HTR-8/SVneo (cell line): ENCODE measurements around the gene N4BP2L2.
"Not testable (repeated sequence)": the region's sequence is repeated elsewhere in the genome, so short reads cannot be mapped to it uniquely, and the experiment has no call there.

Source experiments
- DNase-seq: peaks from one replicate; pipeline ENCODE4 v3.0.0; 2011; ENCODE audit warnings: low spot score, mixed read lengths; ENCODE audit not compliant: insufficient read length
- FAIRE-seq: peaks from 2 replicates; lab custom pipeline; 2011; peaks lifted over from hg19 to GRCh38; lab: Jason Lieb, UNC

N4BP2L2 gene

GRCh38 chr13:32538621-32539246 is at the start of gene N4BP2L2:
TSS of gene N4BP2L2 (minus strand) at chr13:32538795. CDS start at chr13:32537027, 1,768 bp downstream.
- DNase-seq (peak; percentile 82), FAIRE-seq (peak; percentile 4)

GRCh38 chr13:32587811-32588170 is 49.2 kb upstream of the N4BP2L2 start:
- no peak for FAIRE-seq
- DNase-seq, result no peak

GRCh38 chr13:32587011-32587810 is 48.6 kb upstream of the N4BP2L2 start:
- FAIRE-seq (no peak), DNase-seq (peak; percentile 23)

DNA sequence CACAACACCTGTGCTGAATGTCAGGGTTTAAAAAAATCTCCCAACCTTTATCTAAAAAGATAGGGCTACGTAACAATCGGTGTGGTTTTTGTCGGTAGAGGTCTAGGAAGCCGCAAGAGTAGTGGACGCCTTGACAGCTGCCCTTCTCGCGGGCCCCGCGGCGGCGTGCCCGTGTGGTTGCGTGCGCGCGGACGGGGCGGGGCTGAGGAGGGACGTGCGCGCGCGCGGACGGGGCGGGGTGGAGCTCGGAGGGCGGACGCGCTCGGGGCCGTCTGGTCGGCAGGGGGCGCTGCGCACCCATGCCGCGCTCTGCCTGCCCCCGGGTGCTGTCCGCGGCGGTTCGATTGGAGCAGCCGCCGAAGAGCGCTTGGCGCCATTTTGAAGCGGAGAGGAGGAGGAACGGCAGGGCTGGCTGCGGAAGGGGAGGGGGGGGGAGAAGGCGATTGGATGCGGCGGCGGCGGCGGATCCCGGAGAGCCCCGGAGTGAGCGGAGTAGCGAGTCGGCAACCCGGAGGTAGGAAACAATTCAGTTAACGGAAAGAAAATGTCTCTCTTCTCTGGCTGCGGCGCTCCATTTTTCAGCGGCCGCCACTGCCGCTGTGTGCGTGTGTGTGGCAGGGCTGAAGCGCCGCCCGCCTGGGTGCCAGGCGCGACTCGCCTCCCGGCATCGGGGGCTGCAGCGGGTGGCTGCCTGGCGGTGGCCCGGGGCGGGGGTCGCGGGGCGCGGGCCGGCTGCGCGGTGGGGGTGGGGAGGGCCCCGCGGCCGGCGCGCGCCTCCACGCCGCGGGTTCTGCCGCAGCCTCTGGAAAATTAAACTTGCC is 47.7 kb upstream of the N4BP2L2 start, which contains the start of gene PDS5B:
Gene PDS5B, plus strand, starts transcription at position 373 of the 821 bp plus-strand sequence. CDS start 62,321 bp downstream, outside the sequence.
- FAIRE-seq (peak; percentile 95), DNase-seq (peak; percentile 71)

DNA sequence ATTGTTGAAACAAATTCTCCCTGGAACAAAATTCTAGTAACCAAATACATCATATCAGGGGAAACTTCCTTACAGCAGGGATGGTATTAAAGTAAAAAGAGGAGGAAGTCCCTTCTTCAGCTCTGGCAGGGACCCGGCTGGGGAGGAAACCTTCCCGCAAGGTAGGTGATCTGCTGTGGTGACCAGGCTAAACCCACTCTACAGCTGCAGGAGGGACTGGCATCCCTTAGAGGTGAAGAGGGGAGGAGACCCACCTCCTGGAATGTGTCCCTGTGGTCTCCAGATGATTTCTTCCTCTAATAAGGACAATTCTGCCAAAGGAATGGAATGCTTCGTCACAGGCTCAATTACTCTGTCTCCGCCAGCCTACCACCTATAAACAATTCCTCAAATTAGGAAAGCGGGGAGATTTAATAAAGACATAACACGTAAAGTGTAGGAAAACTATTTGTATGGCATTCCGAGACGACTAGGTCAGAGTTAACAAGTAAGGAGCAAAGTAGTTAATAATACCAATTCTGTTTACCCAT is 47.0 kb upstream of the N4BP2L2 start:
- DNase-seq (no peak), FAIRE-seq (no peak)

DNA sequence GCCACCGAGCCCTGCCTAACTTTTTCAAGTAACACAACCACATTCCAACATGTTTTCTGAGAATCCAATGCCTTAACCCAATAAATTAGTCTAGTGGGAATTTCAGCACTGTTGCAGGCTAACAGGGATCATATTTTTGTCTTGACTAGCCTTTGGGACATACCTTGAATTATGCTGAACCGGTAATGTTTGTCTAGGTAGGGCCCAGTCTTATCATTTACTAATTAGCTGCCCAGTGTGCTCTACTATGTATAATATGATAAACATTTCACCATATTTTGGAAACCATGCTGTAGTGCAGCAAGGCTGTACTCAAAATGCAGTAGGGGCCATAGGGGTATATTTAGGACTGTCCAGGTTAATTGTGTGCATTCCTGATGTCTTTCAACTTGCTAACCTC is 44.4 kb upstream of the N4BP2L2 start:
- DNase-seq (no peak), FAIRE-seq (no peak)

GRCh38 chr13:32582281-32582680 is 43.7 kb upstream of the N4BP2L2 start:
- no peak for FAIRE-seq
- no peak for DNase-seq

DNA sequence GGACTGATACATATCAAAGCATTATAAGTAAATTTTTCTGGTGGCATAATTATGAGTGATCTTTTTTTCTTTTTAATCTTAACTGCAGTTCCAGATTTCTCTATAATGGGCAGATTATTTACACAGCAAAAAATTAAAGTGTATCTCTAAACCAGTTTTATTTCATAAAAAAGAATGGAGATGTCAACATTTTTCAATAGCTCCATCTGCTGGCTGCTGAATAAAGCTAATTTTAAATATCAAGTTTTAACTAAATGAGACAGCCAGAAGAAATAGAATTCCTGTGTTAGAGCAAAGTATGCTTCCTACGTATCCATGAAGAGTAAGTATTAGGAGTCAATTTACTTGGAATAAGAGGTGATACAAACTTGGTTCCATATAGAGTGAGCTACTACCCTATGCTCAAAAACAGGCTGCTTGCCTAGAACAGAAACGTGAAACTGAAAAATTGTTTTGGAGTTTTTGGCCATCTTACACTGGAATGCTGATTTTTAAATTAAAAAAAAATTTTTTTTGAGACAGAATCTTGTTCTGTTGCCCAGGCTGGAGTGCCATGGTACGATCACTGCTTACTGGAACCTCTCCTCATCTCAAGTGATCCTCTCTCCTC is 42.7 kb upstream of the N4BP2L2 start:
- FAIRE-seq (no peak), DNase-seq (no peak)

GRCh38 chr13:32577032-32577431 is 38.4 kb upstream of the N4BP2L2 start:
- DNase-seq, result no peak
- FAIRE-seq, result no peak

DNA sequence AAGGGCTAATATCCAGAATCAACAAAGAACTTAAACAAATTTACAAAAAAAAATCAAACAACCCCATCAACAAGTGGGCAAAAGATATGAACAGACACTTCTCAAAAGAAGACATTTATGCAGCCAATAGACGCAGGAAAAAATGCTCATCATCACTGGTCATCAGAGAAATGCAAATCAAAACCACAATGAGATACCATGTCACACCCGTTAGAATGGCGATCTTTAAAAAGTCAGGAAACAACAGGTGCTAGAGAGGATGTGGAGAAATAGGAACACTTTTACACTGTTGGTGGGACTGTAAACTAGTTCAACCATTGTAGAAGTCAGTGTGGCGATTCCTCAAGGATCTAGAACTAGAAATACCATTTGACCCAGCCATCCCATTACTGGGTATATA is 37.1 kb upstream of the N4BP2L2 start:
- not testable (repeated sequence) for FAIRE-seq, DNase-seq

GRCh38 chr13:32560842-32561241 is 22.2 kb upstream of the N4BP2L2 start:
- FAIRE-seq, DNase-seq: not testable (repeated sequence)

DNA sequence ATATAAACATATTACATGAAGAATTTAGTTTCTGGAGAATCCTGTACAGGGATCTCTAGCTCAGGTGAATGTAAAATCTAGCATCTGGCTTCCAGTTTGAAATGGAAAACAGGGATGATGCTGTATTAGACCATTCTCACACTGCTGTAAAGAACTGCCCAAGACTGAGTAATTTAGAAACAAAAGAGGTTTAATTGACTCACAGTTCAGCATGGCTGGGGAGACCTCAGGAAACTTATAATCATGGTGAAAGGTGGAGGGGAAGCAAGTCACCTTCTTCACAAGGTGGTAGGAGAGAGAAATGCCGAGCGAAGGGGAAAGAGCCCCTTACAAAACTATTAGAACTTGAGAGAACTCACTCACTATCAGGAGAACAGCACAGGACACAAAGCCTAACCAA is 17.0 kb upstream of the N4BP2L2 start:
- DNase-seq (no peak), FAIRE-seq (no peak)

GRCh38 chr13:32553720-32554119 is 15.1 kb upstream of the N4BP2L2 start:
- no peak for DNase-seq
- FAIRE-seq, result no peak

GRCh38 chr13:32549788-32550187 is 11.2 kb upstream of the N4BP2L2 start:
- no peak for DNase-seq

DNA sequence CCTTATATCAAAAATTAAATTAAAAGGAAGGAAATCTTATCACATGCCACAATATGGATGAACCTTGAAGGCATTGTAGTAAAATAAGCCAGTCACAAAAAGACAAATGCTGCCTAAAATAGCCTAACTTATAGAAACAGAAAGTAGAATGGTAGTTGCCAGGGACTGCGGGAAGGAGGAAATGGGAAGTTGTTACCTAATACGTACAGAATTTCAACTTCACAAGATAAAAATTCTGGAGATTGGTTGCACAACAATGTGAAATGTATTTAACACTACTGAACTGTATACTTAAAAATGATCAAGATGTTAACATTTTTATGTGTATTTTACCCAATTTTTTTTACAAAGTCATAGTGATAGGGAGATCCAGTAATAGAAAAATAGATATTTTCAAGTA is 10.2 kb upstream of the N4BP2L2 start:
- DNase-seq, result no peak
- FAIRE-seq, result no peak

More at GRCh38 chr13:32549788-32550187, 11.2 kb upstream of the N4BP2L2 start:
- FAIRE-seq, result no peak

GRCh38 chr13:32545083-32545482 is 6.5 kb upstream of the N4BP2L2 start:
- no peak for DNase-seq
- no peak for FAIRE-seq

DNA sequence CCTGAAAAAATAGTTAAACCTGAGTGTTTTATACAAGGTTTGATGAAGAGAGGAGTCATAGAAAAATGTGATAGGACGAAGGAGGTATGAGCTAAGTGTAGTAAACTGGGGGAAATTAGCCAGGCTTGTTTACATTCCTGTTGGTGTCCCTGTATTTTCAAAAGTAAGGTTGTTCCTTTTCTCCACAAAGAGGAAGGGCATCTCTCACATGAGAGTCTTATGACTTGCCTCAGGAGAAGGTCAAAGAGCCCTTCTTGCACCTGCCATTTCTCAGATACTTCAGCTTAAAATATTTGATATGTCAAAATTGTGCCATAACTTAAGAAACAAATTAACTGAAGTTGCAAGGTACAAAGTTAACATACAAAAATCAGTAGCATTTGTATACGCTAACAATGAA is 3.6 kb upstream of the N4BP2L2 start:
- no peak for DNase-seq
- no peak for FAIRE-seq

DNA sequence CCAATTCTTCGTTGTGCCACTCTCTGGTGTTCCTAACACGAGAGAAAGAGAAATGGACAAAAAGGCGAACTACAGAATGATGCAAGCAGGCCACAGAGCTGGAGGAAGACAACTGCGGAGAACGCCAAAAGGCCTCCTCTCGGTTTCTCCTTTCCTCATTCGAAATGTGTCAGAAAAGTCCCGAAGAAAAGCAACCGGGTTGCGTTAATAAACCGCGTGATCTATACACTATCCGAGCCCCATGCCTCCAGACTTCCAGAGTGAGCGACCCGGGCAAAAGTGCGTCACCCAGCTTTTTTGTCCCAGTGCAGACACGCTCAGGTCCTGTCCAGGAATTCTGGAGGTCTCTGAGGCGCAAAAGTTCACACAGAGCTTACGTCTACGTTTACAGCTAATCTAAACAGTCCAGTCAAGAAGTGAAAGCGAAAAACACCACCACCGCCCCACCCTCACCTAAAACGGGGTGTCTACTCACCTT is 413 bp downstream of the N4BP2L2 start:
- FAIRE-seq, result no peak
- DNase-seq, result peak; percentile 8

DNA sequence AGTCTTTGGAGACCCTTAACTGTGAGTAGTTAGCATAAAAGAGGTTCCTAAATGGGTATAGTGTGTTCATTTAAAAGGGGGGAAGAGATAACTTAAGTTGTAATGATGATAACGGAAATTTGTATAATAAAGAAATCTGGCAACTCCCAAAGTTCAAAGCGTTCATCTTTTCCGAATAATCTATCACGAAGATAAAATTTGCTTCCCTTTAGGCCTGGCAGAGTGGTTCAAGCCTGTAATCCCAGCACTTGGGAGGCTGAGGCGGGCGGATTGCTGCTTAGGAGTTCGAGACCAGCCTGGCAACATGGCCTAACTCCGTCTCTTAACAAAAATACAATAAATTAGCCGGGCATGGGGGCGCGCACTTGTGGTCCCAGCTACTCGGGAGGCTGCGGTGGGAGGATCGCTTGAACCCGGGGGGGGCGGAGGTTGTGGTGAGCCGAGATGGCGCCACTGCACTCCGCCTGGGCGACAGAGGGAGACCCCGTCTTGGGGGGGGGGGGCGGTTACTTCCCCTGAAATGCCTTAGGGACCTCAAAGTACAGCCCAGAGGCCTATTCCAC is 934 bp downstream of the N4BP2L2 start:
- DNase-seq, result no peak
- no peak for FAIRE-seq

- FAIRE-seq, result no peak
- no peak for DNase-seq
Measured at GRCh38 chr13:32535748-32536147, 2.8 kb downstream of the N4BP2L2 start.
